ENCODE data around the gene ACOX2. TPM values are rescaled to one million over a fixed set of nuclear protein-coding genes. Genes with fewer than 3 reads are reported as not detected.
A peak's percentile ranks its signal among the peaks of the same experiment; 100 is the strongest.

Gene ACOX2
- total RNA-seq, 1 donor: 28.6 TPM

DNA sequence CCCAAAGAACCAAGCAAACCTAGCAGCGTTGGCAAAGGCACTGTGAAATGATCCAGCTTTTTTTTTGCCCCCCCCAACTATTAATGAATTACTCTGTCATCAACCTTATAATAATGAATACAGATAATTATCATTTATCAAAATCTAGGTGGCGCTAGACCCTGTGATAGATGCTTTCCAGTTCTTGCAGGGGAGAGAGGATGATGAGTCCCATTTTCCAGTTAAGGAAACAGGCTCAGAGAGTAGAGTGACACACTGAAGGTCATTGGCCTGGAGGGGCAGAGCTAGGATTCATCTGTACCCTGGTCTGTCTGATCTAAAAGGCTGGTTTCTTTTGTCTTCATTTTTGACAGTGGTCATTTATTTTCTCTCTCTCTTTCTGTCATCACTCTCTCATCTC lies 5.0 kb downstream of the ACOX2 start:
- Histone ChIP-seq H3K27ac (ENCODE audit: low read depth, low read length) (no peak overlapping the region), H3K4me1 (ENCODE audit: insufficient read depth, low read length) (peaks cover 20% of the 10 kb centered on the region), H3K4me3 (ENCODE audit: insufficient read depth, low read length) (no peak overlapping the region), H3K9me3 (ENCODE audit: low read depth, low read length) (no peaks in the 10 kb centered on the region), H3K4me2 (ENCODE audit: insufficient read depth, low read length) (no peak overlapping the region), H3K79me2 (ENCODE audit: insufficient read depth, low read length) (no peaks in the 10 kb centered on the region), H3K27me3 (ENCODE audit: insufficient read depth, low read length) (no peaks in the 10 kb centered on the region), H4K20me1 (ENCODE audit: insufficient read depth, low read length) (no peaks in the 10 kb centered on the region), H2AFZ (ENCODE audit: low read length) (no peak overlapping the region), H3K36me3 (ENCODE audit: insufficient read depth, low read length) (peaks cover 5% of the 10 kb centered on the region)
- peak; percentile 85 for DNase-seq (ENCODE audit: insufficient read length, low spot score, missing footprints)
- TF ChIP-seq, protein P1, sequence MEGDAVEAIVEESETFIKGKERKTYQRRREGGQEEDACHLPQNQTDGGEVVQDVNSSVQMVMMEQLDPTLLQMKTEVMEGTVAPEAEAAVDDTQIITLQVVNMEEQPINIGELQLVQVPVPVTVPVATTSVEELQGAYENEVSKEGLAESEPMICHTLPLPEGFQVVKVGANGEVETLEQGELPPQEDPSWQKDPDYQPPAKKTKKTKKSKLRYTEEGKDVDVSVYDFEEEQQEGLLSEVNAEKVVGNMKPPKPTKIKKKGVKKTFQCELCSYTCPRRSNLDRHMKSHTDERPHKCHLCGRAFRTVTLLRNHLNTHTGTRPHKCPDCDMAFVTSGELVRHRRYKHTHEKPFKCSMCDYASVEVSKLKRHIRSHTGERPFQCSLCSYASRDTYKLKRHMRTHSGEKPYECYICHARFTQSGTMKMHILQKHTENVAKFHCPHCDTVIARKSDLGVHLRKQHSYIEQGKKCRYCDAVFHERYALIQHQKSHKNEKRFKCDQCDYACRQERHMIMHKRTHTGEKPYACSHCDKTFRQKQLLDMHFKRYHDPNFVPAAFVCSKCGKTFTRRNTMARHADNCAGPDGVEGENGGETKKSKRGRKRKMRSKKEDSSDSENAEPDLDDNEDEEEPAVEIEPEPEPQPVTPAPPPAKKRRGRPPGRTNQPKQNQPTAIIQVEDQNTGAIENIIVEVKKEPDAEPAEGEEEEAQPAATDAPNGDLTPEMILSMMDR (IDR thresholded peaks at IDR 0.05; ENCODE audit: extremely low read depth, low read depth, low read length): peak; percentile 33

- Histone ChIP-seq H3K27ac (ENCODE audit: low read depth, low read length) (no peak overlapping the region), H3K4me1 (ENCODE audit: insufficient read depth, low read length) (peaks cover 18% of the 10 kb centered on the region), H3K4me3 (ENCODE audit: insufficient read depth, low read length) (no peak overlapping the region), H2AFZ (ENCODE audit: low read length) (no peak overlapping the region), H3K27me3 (ENCODE audit: insufficient read depth, low read length) (no peaks in the 10 kb centered on the region), H3K36me3 (ENCODE audit: insufficient read depth, low read length) (peaks cover 5% of the 10 kb centered on the region), H3K4me2 (ENCODE audit: insufficient read depth, low read length) (no peak overlapping the region), H3K9me3 (ENCODE audit: low read depth, low read length) (no peaks in the 10 kb centered on the region), H3K79me2 (ENCODE audit: insufficient read depth, low read length) (no peaks in the 10 kb centered on the region), H4K20me1 (ENCODE audit: insufficient read depth, low read length) (no peaks in the 10 kb centered on the region)
- DNase-seq (ENCODE audit: insufficient read length, low spot score, missing footprints): peak; percentile 50
- TF ChIP-seq, protein P1 (IDR thresholded peaks at IDR 0.05; ENCODE audit: extremely low read depth, low read depth, low read length): no peak
Observed at GRCh38 chr3:58531555-58531954, 5.4 kb downstream of the ACOX2 start.

DNA sequence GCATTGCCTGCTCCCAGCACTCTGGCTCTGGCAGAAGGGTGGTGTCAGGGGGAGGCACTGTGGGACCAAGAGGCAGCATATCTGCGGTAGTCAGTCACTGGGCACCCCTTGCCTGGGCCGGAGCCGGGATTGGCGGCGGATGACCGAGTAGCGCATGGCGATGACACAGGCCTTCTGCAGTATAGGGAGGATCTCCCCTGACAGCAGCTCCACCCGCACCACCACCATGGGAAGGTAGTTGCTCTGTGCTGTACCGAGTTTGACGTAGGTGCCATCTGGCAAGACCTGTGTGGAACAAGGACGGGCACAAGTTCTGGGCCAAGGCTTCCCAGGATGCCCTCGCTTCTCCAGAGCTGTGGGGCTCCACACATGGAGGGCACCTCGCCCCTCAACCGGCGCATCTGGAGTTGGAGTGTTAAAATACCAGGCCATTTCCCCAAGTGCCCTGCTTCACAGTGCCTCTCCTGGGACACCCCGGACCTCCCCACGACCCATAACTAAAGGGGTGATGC lies 6.6 kb downstream of the ACOX2 start:
- H4K20me1 ChIP-seq (ENCODE audit: insufficient read depth, low read length): no peaks in the 10 kb centered on the region
- no peaks in the 10 kb centered on the region for H3K9me3 ChIP-seq (ENCODE audit: low read depth, low read length)
- peaks cover 5% of the 10 kb centered on the region for H3K36me3 ChIP-seq (ENCODE audit: insufficient read depth, low read length)
- no peak overlapping the region for H3K4me2 ChIP-seq (ENCODE audit: insufficient read depth, low read length)
- H3K4me1 ChIP-seq (ENCODE audit: insufficient read depth, low read length): peaks cover 12% of the 10 kb centered on the region
- TF ChIP-seq, protein P1 (IDR thresholded peaks at IDR 0.05; ENCODE audit: extremely low read depth, low read depth, low read length): no peak
- no peaks in the 10 kb centered on the region for H3K27me3 ChIP-seq (ENCODE audit: insufficient read depth, low read length)
- no peak overlapping the region for H3K27ac ChIP-seq (ENCODE audit: low read depth, low read length)
- no peaks in the 10 kb centered on the region for H3K79me2 ChIP-seq (ENCODE audit: insufficient read depth, low read length)
- no peak overlapping the region for H2AFZ ChIP-seq (ENCODE audit: low read length)
- DNase-seq (ENCODE audit: insufficient read length, low spot score, missing footprints): no peak
- H3K4me3 ChIP-seq (ENCODE audit: insufficient read depth, low read length): no peak overlapping the region

DNA sequence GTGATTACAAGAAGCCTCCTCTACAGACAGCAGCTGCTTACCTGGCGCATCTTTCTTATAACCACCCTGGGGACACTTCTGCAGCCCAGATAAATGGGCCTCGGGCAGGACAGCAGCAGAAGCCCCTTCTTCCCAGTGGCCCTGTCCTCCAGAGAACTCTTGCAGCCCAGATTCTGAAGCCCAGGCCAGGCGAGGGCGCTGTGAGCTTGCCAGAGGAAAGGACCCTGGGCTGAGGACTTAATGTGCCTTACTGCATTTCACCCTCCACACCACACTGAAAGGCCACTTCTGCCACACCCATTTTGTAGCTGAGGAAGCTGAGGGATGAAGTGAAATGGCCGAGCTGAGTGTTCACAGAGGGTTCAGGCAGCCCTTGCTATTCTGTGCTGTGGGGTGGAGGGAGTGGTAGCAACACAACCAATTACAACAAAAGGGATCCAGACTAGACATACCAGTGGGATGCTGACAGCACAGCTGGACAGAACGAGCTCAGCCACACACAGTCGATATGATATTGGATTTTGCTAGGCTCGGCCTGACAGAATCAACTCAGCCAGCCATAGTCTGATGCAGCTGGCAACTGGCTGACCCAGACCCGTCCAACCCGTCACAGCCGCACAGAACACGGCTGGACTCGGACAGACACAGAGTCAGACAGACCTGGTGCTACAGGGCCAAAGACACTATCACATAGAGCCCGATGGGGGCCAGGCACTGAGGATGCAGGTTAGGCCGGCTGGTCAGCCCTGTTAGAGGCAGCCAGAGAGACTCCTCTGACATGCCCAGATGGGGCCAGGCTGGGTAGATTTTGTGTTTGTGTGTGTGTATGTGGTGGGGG lies 7.3 kb downstream of the ACOX2 start:
- Histone ChIP-seq H3K36me3 (ENCODE audit: insufficient read depth, low read length) (peaks cover 5% of the 10 kb centered on the region), H4K20me1 (ENCODE audit: insufficient read depth, low read length) (no peaks in the 10 kb centered on the region), H2AFZ (ENCODE audit: low read length) (no peak overlapping the region), H3K4me1 (ENCODE audit: insufficient read depth, low read length) (peaks cover 12% of the 10 kb centered on the region), H3K27ac (ENCODE audit: low read depth, low read length) (no peak overlapping the region), H3K27me3 (ENCODE audit: insufficient read depth, low read length) (no peaks in the 10 kb centered on the region), H3K4me3 (ENCODE audit: insufficient read depth, low read length) (no peak overlapping the region), H3K79me2 (ENCODE audit: insufficient read depth, low read length) (no peaks in the 10 kb centered on the region), H3K9me3 (ENCODE audit: low read depth, low read length) (no peaks in the 10 kb centered on the region), H3K4me2 (ENCODE audit: insufficient read depth, low read length) (no peak overlapping the region)
- DNase-seq (ENCODE audit: insufficient read length, low spot score, missing footprints): peak; percentile 41
- TF ChIP-seq, protein P1 (IDR thresholded peaks at IDR 0.05; ENCODE audit: extremely low read depth, low read depth, low read length): peak; percentile 31
